ENCODE results near the gene CTTNBP2NL.

CTTNBP2NL gene

GRCh38 chr1:112509005-112509659 lies 113.1 kb downstream of the CTTNBP2NL start:
- no peak for DNase-seq

- no peak for DNase-seq
These were observed 113.7 kb downstream of the CTTNBP2NL start for GRCh38 chr1:112509660-112510178.

- DNase-seq: no peak
These were observed 114.3 kb downstream of the CTTNBP2NL start for GRCh38 chr1:112510340-112510739.

All from SW 1271 (cell line).